NCI-H226 (cell line): ENCODE measurements around the gene GRN.
"Not testable (repeated sequence)": the region's sequence is repeated elsewhere in the genome, so short reads cannot be mapped to it uniquely, and the experiment has no call there.

Experiments used
- DNase-seq: peaks from one replicate; pipeline ENCODE4 v3.0.0-alpha.2; 2015

GRN gene

DNA sequence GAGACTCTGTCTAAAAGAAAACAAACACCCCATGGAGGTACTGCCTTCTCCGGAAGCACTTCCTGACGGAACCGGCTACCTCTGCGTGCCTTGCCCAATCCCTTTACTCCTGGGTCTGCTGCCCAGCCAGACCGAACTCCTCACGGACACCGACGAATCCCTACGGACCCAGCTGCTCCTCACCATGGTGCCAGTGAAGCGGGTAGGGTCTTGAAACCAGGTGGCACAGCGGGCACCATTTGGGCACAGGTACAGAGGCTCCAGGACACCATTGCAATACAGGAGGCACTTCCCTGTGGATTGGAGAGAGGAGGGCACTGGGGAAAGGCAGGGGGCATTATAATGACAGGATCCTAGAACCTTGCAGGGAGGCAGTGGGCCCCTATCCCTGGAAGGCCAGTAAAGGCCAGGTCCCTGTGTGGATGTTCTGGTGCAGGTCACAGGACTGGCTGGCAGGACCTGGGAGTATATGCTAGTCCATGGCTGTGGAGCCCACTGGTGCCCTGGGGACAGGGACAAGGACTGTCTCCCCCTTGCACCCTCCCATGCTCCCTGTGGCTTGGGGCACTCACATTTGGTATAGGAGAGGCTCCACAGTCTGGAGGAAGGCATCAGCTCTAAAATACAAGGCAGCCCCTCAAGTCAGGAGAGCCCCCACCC is 22.7 kb upstream of the GRN start:
- no peak for DNase-seq

DNA sequence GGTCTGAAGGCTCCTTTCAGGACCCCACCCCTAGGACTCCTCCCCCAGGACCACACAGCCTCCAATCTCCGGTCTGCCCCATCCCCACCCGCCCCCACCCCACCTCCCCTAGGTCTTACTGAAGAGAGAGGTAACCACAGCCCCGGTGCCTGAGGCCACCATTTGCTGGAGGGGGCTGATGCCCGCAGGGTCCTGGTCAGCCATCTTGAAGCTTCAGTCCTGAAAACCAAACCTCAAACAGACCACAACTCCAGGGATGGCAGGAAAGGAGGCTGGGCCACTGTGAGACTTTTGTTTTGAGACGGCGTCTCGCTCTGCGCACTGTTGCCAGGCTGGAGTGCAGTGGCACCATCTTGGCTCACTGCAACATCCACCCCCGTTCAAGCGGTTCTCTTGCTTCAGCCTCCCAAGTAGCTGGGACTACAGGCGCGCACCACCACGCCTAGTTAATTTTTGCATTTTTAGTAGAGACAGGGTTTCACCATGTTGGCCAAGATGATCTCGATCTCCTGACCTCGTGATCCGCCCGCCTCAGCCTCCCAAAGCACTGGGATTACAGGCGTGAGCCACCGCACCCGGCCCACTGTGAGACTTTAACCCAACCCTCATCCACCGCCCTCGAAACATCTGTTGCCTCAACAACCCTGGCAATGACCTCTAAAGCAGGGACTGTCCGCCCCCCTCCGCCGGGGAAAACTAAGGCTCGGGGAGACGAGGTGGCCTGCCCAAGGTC is 21.6 kb upstream of the GRN start:
- no peak for DNase-seq

DNA sequence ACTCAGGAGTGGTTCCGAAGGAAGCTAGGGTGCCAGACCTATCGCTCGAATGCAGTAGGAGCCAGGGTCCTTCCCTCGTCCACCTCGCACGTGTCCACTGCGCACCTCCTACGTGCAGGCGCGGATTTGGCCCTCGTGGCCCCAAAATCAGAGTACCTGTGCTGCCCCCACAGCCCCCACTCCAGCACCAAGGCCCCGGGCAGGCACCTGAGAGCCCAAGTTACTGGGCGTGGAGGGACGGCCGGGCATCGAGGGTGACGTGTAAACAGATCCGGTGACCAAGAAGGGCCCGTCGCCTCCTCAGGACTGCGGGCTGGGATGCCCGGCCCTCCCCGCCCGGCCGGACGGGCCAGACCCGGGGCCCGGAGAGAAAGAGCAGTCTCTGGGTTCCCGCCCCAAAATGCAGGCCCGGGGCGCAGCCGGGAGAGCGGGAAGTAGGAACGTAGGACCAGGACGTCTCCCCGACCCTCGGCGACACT is 21.0 kb upstream of the GRN start:
- DNase-seq, result no peak

DNA sequence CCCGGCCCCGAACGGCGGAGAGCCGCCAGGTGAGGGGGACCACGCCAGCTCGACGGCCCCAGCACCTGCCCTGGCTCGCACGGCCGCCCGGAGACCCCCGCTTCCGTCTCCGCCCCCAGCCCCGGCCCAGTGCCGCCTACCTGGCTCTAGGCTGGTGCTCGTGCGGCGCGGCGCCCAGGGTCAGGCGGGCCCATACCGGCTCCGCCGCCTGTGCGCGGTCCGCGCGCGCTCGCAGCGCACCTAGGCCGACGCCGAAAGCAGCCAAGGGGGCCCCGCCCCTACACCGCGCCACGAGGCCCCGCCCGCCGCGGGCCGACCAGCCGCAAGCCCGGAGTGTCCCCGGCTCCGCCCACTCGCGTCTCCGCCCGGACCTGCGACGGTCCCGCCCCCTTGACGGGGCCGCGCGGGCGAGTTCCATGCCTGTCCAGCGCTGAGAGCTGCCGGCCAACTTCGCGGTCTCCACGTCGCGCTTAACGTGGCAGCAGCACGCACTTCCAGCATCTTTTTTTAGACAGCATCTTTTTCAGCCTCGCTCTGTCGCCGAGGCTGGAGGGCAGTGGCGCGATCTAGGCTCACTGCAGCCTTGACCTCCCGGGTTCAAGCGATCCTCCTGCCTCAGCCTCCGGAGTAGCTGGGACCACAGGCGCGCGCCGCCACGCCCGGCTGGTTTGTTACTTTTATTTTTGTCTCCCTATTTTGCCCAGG is 20.4 kb upstream of the GRN start, which contains the start of gene SLC25A39:
TSS of gene SLC25A39 (minus strand) at position 253 of the 705 bp plus-strand sequence. CDS start 1,261 bp downstream, outside the sequence.
- peak; percentile 79 for DNase-seq

DNA sequence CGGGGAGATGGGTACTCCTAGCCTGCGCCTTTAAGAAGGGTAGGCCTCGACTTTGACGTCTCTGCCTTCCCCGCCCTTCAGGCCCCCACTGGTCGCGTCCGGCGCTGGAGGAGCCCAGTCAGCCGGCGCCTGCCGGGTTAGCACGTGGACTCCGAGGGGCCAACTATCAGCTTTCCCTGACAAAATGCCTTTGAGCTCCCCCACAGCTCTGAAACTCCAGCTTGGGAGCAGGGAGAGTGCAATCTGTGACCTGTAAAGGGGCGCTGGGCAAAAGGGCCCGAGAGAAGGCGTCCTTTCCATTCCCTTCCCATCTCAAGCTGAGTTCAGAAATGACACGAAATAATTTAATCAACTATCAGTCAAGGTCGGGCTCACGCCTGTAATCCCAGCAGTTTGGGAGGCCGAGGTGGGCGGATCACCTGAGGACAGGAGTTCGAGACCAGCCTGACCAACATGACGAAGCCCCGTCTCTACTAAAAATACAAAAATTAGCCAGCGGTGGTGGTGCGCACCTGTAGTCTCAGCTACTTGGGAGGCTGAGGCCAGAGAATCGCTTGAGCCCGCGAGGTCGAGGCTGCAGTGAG is 18.1 kb upstream of the GRN start:
- peak; percentile 98 for DNase-seq

DNA sequence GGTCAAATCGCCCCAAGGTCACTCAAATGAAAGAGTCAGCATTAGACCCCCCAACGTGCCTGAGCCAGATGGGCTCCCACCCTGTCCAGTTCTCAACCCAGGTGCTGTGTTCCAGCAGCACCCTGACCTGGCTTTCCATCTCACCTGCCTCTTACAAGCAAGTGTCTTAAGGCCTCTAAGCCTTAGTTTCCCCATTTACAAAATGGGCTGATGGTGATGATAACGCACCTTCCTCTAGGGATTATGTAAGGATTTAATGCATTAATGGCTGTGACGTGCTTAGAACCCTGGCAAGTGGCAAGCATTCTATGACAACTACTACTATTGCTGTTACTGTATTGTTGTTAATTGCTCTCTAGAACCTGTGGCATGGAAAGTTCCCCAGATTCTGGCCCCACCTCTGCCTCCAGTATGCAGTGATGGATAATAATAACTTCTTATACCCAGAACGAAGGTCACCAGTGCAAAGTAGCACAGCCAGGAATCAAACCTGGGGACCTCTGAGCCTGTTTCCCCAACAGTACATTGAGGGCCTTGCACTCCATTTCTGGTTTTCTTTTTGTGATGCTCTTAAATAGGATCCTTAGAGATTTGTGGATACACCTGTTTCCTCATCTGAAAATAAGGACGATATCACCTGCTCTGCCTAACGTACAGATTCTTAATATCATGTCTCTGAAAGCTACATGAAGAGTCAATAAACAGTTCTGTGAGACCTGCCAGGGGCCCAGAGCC is 17.2 kb upstream of the GRN start:
- no peak for DNase-seq

DNA sequence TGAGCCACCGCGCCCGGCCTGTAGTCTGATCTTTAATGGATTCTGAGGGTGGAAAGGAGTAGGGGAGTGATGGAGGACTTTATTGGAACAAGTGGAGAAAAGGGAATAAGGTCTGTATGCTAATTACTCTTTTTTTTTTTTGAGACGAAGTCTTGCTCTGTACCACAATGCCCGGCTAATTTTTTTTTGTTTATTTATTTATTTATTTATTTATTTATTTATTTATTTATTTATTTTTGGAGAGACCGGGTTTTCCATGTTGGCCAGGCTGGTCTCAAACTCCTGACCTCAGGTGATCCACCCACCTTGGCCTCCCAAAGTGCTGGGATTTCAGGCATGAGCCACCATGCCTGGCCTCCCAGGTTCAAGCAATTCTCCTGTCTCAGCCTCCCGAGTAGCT is 15.6 kb upstream of the GRN start:
- not testable (repeated sequence) for DNase-seq

DNA sequence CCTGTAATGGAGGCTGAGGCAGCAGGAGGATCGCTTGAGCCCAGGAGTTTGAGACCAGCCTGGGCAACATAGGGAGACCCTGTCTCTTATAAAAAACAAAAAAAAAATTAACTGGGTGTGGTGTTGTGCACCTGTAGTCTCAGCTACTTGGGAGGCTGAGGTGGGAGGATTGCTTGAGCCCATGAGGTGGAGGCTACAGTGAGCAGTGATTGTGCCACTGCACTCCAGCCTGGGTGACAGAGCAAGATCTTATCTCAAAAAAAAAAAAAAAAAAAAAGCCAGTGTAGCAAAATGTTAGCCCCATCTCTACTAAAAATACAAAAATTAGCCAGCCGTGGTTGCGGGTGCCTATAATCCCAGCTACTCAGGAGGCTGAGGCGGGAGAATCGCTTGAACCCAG is 14.8 kb upstream of the GRN start:
- DNase-seq, result not testable (repeated sequence)

DNA sequence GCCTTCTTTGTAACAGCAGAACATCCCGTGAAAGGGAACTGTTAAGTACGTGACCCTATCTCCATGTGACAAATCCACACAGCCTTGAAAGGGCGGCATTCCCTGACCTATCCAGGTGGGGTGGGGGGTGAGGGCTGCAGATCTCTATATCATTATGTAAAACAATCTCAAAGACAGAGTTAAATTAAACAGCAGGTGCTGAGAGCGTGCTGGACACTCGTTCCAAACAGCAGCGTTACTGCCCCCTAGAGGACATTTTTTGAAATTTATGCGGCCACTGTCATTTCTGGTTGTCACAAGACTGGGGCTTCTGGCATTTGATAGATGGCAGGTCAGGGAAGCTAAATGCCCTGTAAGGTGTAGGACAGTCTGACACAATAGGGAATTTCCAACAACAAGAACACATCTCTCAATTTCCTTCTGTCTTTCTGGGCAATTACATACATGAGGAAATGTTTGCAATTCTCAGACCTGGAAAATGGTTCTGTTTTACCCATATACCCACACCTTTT is 13.8 kb upstream of the GRN start:
- DNase-seq, result no peak

DNA sequence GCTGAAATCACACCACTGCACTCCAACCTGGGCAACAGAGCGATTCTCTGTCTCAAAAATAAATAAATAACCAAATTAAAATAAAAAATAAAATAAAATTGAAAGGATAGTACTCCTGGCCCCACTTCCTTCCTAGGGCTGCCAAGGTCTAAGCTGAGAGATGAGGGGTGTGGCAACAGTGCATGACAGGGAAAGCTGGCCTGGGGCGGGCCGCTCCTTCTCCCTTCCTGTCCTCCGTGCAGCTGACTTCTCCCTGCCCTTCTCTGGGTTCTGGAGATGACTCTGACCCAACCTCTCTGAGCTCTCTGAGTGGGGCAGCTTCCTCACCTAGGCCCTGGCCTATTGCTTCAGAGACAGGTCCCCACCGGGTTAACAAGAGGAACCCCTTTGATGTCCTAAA is 11.7 kb upstream of the GRN start:
- DNase-seq, result no peak

DNA sequence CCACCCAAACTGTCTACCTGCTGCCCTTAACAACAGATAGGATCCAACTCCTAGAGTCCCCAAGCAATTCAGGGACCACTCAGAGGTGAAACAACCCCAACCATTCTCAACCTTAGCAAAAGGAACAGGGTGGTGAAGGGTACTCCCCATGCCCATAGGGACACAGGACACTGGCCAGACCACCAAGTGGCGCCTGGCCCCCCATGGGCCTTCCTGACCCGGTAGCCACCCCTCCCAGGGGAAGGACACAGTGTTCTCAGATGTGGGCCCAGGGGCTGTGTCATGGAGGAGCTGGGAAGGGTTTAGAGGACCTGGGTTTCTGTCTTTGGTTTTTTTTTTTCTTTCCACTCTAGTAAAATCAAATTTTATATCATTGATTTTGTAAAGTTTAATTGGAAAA is 10.8 kb upstream of the GRN start:
- no peak for DNase-seq

DNA sequence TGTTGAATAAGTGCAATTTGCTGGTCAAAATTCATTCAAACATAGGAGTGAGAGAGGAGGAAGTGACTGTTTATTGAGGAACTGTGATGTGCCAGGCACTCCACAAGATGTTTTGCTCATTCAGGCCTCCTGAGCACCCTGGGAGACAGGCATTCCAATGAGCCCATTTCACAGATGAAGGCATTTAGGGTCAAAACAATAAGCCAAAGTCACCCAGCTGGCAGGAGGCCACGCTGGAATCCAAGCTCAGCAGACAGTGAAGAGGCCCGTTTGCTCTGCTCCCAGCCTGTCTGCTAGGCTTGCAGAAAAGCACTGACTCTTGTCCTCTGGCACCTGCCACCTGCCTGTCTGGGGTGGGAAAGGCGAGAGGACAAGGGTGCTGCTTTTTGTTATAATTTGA is 10.4 kb upstream of the GRN start:
- DNase-seq, result no peak

DNA sequence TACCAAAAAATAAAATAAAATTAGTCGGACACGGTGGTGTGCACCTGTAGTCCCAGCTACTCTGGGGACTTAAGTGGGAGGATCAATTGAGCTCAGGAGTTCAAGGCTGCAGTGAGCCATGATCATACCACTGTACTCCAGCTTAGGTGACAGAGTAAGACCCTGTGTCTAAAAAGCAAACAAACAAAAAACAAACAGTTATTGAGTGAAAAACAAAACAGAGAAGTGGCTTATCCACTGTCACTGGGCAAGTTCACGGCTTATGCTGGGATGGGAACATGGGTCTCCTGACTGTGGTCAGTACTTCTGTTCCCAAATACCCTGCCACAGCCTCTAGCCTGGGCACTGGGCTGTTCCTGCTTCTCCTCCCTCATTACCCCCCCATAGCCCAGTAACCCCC is 9.5 kb upstream of the GRN start:
- DNase-seq, result no peak

DNA sequence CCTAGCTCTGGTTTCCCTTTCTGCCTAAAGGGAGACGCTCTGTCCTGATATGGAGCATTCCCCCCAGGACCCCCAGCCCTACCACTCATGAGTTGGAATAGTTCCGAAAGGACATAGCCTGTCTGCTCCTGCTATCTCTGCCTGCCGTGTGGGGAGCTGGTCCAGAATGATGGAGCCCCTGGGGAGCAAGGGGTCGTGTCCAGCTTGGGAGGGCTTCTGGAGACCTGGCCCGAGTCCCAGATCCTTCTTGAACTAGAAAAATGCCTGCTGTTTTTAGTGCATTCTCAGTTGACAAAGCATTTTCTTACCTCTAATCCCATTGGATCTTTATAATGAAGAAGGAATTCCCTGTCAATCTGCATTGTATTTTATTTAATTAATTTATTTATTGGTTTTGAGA is 9.1 kb upstream of the GRN start:
- DNase-seq, result no peak

DNA sequence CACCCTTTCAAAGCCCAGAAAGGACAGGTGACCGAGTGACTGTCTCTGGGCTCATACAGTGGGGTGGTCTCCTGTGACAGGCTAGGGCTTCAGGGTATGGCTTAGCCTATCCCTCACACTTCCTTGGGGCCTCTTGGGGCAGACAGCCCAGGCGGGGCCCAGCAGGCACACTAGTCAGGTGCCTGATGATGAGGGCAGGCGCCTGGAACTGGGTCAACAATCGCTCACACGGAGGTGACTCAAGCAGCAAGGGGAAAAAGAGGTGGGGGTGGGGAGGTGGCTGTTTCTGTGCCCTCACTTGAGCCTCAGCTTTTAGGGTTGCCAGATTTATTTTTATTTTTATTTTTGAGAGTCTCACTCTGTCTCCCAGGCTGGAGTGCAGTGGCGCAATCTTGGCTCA is 6.4 kb upstream of the GRN start:
- DNase-seq, result no peak

DNA sequence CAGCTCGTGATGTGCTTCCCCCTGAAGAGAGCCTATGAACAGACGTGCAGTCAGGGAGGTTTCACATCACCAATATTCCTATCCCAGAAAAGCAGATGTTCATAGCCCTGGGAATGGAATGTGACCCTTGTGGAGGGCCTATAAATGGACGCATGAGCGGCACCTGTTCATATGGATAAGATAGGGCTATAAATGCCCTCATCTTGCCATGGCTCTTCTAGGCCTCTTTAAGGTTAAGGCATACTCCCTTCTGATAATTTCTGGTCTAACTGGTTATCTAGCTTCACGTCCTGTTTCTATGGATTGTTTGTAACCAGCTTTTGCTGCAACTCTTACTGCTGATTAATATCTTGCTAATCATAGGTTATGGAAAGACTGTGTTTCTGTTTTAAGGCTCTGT is 4.5 kb upstream of the GRN start:
- not testable (repeated sequence) for DNase-seq

DNA sequence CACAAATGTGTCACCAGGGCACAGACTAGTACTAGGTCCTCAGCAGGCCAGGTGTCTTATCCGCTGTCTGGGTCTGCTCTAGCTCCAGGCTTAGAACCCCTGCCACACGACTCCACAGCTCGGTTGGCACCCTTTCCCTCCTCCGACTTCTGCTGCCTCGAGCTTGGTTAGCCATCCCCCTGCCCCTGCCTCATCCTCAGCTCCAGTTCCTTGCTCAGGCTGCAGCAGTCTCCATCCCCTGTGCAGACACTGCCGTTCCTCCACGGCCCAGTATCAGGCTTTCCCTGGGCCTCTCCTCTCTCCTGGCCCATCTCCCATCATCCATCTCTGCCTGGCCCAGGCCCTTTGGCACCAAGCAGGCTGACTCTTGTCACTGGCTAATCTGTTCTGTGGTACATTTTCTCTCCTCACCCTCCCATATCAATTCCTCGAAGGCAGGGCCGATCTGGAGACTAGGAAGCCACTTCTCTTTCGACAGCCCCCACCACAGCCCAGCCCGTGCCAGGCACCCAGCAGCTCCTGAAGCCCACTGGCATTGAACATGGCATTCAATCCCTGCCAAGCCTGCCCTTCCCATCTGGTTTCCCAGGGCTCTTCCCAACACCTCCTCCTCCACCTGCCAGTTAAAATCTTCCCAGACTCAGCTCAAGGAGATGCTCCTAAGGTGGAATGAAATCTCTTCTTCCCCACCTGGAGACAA is 1.4 kb upstream of the GRN start:
- DNase-seq, result no peak

DNA sequence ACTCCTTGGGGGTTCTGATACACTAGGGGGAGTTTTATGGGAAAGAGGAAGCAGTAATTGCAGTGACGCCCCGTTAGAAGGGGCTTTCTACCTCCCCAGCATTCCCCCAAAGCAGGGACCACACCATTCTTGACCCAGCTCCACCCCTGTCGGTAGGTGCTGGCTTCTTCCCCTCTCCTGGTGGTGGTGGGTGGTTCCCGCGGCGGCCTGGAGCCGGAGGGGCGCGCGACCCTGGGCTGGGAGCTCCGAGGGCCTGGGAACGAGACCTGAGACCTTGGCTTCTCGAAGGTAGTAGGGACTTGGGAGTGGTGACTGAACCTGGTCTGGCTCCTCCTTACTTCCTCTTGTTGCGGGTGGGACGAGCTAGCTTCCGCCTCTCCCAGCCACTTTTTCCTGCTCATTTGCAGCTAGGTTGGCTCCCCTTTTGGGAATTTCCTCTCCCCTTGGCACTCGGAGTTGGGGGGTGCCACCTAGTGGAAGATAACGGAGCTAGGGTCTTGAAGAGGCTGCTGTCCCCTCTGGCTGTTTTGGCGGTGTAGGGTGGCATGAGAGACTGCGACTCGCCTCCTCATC is 438 bp downstream of the GRN start:
- peak; percentile 47 for DNase-seq

DNA sequence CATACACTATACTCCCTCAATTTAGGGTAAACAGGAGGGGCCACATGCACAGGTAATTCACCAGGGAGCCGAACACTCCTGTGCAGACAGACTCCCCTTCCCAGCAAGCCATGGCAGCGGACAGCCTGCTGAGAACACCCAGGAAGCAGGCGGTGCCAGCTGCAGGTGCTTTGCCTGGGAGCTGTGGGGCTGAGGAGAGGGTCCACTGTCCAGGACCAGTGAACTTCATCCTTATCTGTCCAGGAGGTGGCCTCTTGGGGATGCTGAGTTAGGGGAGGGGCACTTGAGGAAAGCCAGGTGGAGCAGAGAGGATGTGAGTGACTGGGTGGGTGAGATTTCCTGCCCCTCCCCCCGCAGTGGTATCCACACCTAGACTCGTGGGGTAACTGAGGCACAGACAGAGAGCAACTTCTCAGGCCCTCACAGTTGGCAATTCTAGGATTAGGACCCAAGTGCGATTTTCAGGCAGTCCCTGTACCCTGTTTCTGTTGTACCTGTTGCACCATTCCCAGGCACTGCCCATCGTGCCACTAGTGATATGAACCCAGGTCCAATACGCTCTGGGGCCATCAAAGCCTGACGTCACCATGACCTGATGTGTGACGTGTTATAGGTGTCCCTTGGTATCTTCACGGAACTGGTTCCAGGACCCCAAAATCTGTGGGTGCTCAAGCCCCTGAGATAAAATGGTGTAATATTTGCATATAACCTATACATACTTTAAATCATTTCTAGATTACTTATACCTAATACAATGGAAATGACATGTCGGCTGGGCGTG is 1.2 kb downstream of the GRN start:
- DNase-seq, result no peak

DNA sequence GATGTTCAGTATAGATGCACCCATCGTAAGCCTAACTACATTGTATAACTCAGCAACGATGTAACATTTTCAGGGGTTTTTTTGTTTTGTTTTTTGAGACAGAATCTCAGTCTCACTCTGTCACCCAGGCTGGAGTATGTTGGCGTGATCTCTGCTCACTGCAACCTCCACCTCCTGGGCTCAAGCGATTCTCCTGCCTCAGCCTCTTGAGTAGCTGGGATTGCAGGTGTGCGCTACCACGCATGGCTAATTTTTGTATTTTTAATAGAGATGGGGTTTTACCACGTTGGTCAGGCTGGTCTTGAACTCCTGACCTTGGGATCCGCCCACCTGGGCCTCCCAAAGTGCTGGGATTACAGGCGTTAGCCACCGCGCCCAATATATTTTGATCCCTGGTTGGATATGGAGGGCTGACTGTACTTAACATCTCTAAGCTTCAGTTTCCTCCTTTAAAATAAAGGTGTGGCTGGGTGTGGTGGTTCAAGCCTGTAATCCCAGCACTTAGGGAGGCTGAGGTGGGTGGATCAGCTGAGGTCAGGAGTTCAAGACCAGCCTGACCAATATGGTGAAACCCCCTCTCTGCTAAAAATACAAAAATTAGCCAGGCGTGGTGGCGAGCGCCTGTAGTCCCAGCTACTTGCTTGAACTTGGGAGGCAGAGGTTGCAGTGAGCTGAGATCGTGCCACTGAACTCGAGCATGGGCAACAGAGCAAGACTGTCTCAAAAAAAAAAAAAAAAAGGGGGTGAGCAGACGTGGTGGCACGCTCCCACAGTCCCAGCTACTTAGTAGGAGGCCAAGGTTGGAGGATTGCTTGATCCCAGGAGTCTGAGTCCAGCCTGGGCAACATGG is 2.3 kb downstream of the GRN start:
- DNase-seq, result not testable (repeated sequence)
